Panc1 (cell line): ENCODE measurements around the gene CDK18. TPM values are rescaled to one million over a fixed set of nuclear protein-coding genes. Genes with fewer than 3 reads are reported as not detected.

Experiments
- ATAC-seq: fragments of 200-7000 bp; cut with Tn5 transposase; 2 replicates; pipeline ENCODE4 v1.9.1; 2020; ENCODE audit warnings: mild to moderate bottlenecking, moderate library complexity
- BruUV-seq: library from RNA; stranded (reverse); fragments of 400-500 nt; replicated peaks from 2 replicates; lab custom pipeline; 2021; lab: Mats Ljungman, UMichigan
- CTCF ChIA-PET: fragments of 300-600 bp; sonication (Branson Sonifier 250); formaldehyde crosslinking; loops from one replicate; lab custom pipeline; 2022; ENCODE audit warnings: antibody characterized with exemption; lab: Charles Lee
- POLR2A ChIA-PET: fragments of 300-600 bp; sonication (Branson Sonifier 250); formaldehyde crosslinking; loops from one replicate; lab custom pipeline; 2022; ENCODE audit warnings: antibody characterized with exemption; lab: Charles Lee
- DNase-seq: peaks from one replicate; pipeline ENCODE4 v3.0.0-alpha.2; 2010; ENCODE audit warnings: low read depth, low spot score
- H3K27ac ChIP-seq: 2 replicates; pipeline ENCODE4 v1.5.1; 2011; ENCODE audit warnings: mild to moderate bottlenecking, low read length, inconsistent platforms
- H3K27me3 ChIP-seq: fragments of 200-500 bp; sonication (Bioruptor generic); 2 replicates; pipeline ENCODE4 v1.6.0; 2014; ENCODE audit warnings: low read length, inconsistent platforms; ENCODE audit not compliant: control insufficient read depth, insufficient read depth
- H3K36me3 ChIP-seq: fragments of 200-500 bp; sonication (Bioruptor generic); 2 replicates; pipeline ENCODE4 v1.5.1; 2014; ENCODE audit warnings: inconsistent platforms, mild to moderate bottlenecking, low read length, moderate library complexity; ENCODE audit not compliant: control insufficient read depth, insufficient read depth
- H3K4me1 ChIP-seq: 2 replicates; pipeline ENCODE4 v1.5.1; 2011; ENCODE audit warnings: inconsistent platforms, mild to moderate bottlenecking, low read length, moderate library complexity; ENCODE audit not compliant: control insufficient read depth, insufficient read depth
- H3K4me3 ChIP-seq, 2 experiments: 2 replicates each; pipeline ENCODE4 v1.5.1; 2011 to 2012; ENCODE audit warnings: low read depth in 2 of 2, low read length in 2 of 2, mild to moderate bottlenecking in 2 of 2, inconsistent platforms in 1 of 2, moderate library complexity in 1 of 2
- H3K9me3 ChIP-seq: fragments of 200-500 bp; sonication (Bioruptor generic); 2 replicates; pipeline ENCODE4 v1.5.1; 2014; ENCODE audit warnings: low read depth, mild to moderate bottlenecking, inconsistent platforms, low read length, moderate library complexity; ENCODE audit not compliant: control insufficient read depth, insufficient read depth
- POLR2AphosphoS5 ChIP-seq: IDR thresholded peaks from 2 replicates; pipeline ENCODE4 v1.6.1; 2012; ENCODE audit warnings: mild to moderate bottlenecking, low read depth, low read length, moderate library complexity
- REST ChIP-seq, 2 experiments: IDR thresholded peaks; 2 replicates each; pipeline ENCODE4 v1.6.1; 2011 to 2012; ENCODE audit warnings: low read depth in 2 of 2, control low read depth in 1 of 2, low read length in 1 of 2, mild to moderate bottlenecking in 1 of 2, moderate library complexity in 1 of 2; ENCODE audit not compliant: insufficient read depth in 1 of 2
- in situ Hi-C: cut with HindIII; loops from 2 replicates; pipeline ENCODE4 v1.10.0; 2016; ENCODE audit warnings: low sequenced_read_pairs, low pct_unique_long_range_greater_than_20kb
- intact Hi-C: fragments of 100-400 bp; cut with micrococcal nuclease; formaldehyde crosslinking; loops from one replicate; pipeline ENCODE4 v1.10.0; 2022; ENCODE audit not compliant: unreplicated experiment
- total RNA-seq: library from RNA; stranded (reverse); gene quantifications from one replicate; pipeline ENCODE4 v1.2.1, GENCODE V29; 2021; ENCODE audit not compliant: unreplicated experiment
- TF ChIP-seq, protein P1 (sequence below): fragments of 450-650 bp; IDR thresholded peaks from 2 replicates; pipeline ENCODE4 v1.5.1; 2017; ENCODE audit warnings: mild to moderate bottlenecking

Gene CDK18
- total RNA-seq, 1 experiment from 2014 or later, result 7.0 TPM

DNA sequence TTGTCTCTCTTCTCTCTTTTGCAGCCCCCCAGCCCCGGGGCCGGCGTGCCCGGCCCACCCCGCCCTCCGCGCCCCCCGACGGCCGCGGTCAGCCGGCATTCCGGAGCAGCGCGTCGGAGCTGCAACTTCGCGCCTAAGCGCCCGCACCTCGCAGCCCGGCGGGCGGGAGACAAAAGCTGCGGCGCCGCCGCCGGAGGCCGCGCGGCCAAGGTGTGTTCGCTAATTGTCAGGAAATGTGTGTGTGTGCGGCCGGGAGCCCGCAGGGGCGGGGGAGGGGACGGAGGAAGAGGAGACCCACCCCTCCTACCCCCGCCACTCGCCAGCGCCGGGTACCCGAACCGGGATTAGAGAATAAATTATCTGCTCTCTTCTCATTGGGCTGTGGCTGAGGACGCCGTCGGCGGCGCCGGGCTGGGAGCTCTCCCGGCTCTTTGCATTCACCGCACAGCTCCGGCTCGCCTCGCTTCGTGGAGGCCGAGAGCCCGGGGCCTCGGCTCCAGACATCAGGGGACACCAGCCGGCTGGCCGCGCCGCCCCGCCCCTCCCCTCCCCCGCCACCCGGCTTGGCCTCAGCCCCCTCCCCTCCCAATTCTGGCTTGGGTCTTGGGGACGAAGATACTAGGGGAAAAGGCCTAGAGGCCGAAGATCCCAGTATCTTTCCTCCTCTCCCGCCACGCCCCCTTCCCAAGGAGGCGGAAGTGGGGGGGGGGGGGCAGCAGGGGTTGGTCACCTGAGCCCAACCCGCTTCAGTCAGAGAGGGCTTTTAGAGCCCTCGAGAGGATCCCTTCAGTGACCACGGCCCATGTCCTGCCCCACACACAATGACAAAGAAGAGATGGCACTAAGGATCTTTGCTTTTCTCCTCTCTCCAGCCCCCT, 47.4 kb upstream of the CDK18 start:
- CTCF ChIA-PET, result interaction anchor here (0.6 to 0.7 kb wide), 3 partner anchors 16 to 1836 kb away, joined by 5 to 11 read pairs (median 8); no protein-coding TSS in a partner anchor

GRCh38 chr1:205458777-205459566, 45.5 kb upstream of the CDK18 start:
- no peaks in the 10 kb centered on the region for H3K36me3 ChIP-seq
- ChIA-PET CTCF (no interaction called here), POLR2A (no interaction called here)
- peaks cover 31% of the 10 kb centered on the region for H3K27me3 ChIP-seq
- TF ChIP-seq, protein P1, sequence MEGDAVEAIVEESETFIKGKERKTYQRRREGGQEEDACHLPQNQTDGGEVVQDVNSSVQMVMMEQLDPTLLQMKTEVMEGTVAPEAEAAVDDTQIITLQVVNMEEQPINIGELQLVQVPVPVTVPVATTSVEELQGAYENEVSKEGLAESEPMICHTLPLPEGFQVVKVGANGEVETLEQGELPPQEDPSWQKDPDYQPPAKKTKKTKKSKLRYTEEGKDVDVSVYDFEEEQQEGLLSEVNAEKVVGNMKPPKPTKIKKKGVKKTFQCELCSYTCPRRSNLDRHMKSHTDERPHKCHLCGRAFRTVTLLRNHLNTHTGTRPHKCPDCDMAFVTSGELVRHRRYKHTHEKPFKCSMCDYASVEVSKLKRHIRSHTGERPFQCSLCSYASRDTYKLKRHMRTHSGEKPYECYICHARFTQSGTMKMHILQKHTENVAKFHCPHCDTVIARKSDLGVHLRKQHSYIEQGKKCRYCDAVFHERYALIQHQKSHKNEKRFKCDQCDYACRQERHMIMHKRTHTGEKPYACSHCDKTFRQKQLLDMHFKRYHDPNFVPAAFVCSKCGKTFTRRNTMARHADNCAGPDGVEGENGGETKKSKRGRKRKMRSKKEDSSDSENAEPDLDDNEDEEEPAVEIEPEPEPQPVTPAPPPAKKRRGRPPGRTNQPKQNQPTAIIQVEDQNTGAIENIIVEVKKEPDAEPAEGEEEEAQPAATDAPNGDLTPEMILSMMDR, result no peak
- peak; percentile 96 for TF ChIP-seq REST (IDR thresholded peaks at IDR 0.05; ENCODE audit: insufficient read depth in 1 of 2, low read depth in 2 of 2, low read length in 1 of 2)
- DNase-seq (no peak), ATAC-seq (0 out of 2 replicates have a peak, but pooled peaks have one; percentile 42)
- H3K4me3 ChIP-seq, result no peak overlapping the region
- intact Hi-C loops (no loop called here), in situ Hi-C loops (no loop called here)
- BruUV-seq, result no TSS peak
- no peak overlapping the region for H3K27ac ChIP-seq
- H3K4me1 ChIP-seq, result no peaks in the 10 kb centered on the region
- H3K9me3 ChIP-seq, result no peaks in the 10 kb centered on the region

More for the DNA sequence above, 47.4 kb upstream of the CDK18 start:
- TF ChIP-seq POLR2AphosphoS5, result no peak
- peak in 1 of 2 experiments; percentile 27; a peak in 1 of 4 replicates for TF ChIP-seq REST (IDR thresholded peaks at IDR 0.05; ENCODE audit: insufficient read depth in 1 of 2, low read depth in 2 of 2, low read length in 1 of 2)
- peak overlapping the region; percentile 32 to 44 for H3K4me3 ChIP-seq
- DNase-seq, result no peak
- H3K27ac ChIP-seq, result no peak overlapping the region
- H3K4me1 ChIP-seq, result no peaks in the 10 kb centered on the region; the same call in 1 of the 2 replicates
- BruUV-seq, result no TSS peak
- H3K36me3 ChIP-seq, result no peaks in the 10 kb centered on the region
- H3K27me3 ChIP-seq, result peaks cover 31% of the 10 kb centered on the region
- no peaks in the 10 kb centered on the region for H3K9me3 ChIP-seq
- peak; percentile 75 for ATAC-seq
- in situ Hi-C loops, result no loop called here
- intact Hi-C loops, result no loop called here
- POLR2A ChIA-PET, result interaction anchor here (0.7 to 1.7 kb wide), 2 partner anchors 9 to 38 kb away, joined by 4 to 7 read pairs; no protein-coding TSS in a partner anchor
